ENCODE measurements around the gene CD40.

GRCh38 chr20:46102940-46103339 is 15.2 kb upstream of the CD40 start:
- no peak for TF ChIP-seq CTCF (IDR thresholded peaks at IDR 0.05 in 2 of 3, conservative IDR thresholded peaks at IDR 0.05 in 1 of 3; ENCODE audit: control insufficient read depth in 2 of 3, extremely low read depth in 1 of 3, insufficient read depth in 1 of 3, low read depth in 3 of 3, low read length in 3 of 3)
- TF ChIP-seq RFX5 (IDR thresholded peaks at IDR 0.05; ENCODE audit: low read depth, low read length), result no peak
- no peak for TF ChIP-seq CHD2 (IDR thresholded peaks at IDR 0.05; ENCODE audit: borderline replicate concordance, low read depth, low read length)
- no peak for TF ChIP-seq ATF3 (IDR thresholded peaks at IDR 0.05; ENCODE audit: borderline replicate concordance, extremely low read depth, low read depth, low read length)
- no peak for TF ChIP-seq TAF1 (IDR thresholded peaks at IDR 0.05; ENCODE audit: borderline replicate concordance, low read depth, low read length)
- TF ChIP-seq POLR2AphosphoS5 (IDR thresholded peaks at IDR 0.05; ENCODE audit: low read length), result no peak

Measured in GM12878 (cell line).